Caco-2 (cell line): ENCODE data around the gene RABGAP1L. TPM values are rescaled to one million over a fixed set of nuclear protein-coding genes. Genes with fewer than 3 reads are reported as not detected.

Source experiments
- BruUV-seq: library from RNA; stranded (reverse); fragments of 400-500 nt; replicated peaks from 2 replicates; lab custom pipeline; 2021; lab: Mats Ljungman, UMichigan
- CTCF ChIA-PET: fragments of 300-600 bp; sonication (Branson Sonifier 250); formaldehyde crosslinking; loops from one replicate; lab custom pipeline; 2022; ENCODE audit warnings: antibody characterized with exemption; lab: Charles Lee
- POLR2A ChIA-PET: fragments of 300-600 bp; sonication (Branson Sonifier 250); formaldehyde crosslinking; loops from one replicate; lab custom pipeline; 2022; ENCODE audit warnings: antibody characterized with exemption; lab: Charles Lee
- DNase-seq, 2 experiments: peaks; one replicate each; pipeline versions ENCODE4 v3.0.0 to v3.0.0-alpha.2; 2020 to 2022
- H3K27me3 ChIP-seq: replicated peaks from 2 replicates; pipeline ENCODE4 v1.6.0; 2011; ENCODE audit warnings: low read length; ENCODE audit not compliant: control insufficient read depth, insufficient read depth
- H3K36me3 ChIP-seq: 2 replicates; pipeline ENCODE4 v1.5.1; 2011; ENCODE audit warnings: low read length; ENCODE audit not compliant: control insufficient read depth, insufficient read depth
- H3K4me1 ChIP-seq: fragments of 250-450 bp; sonication (Bioruptor Pico); 2 replicates; pipeline ENCODE4 v1.5.1; 2020; ENCODE audit warnings: mild to moderate bottlenecking
- H3K4me3 ChIP-seq: 2 replicates; pipeline ENCODE4 v1.5.1; 2011; ENCODE audit warnings: low read depth, mild to moderate bottlenecking, control low read depth, low read length
- H3K9me3 ChIP-seq: fragments of 250-450 bp; sonication (Bioruptor Pico); 2 replicates; pipeline ENCODE4 v1.5.1; 2020; ENCODE audit warnings: mild to moderate bottlenecking, moderate library complexity
- H3K27ac Mint-ChIP-seq: one replicate; pipeline ENCODE4 v1.8.0; 2022; ENCODE audit warnings: mixed read lengths; ENCODE audit not compliant: unreplicated experiment
- H3K27me3 Mint-ChIP-seq: one replicate; pipeline ENCODE4 v1.8.0; 2022; ENCODE audit warnings: mixed read lengths; ENCODE audit not compliant: insufficient read depth, unreplicated experiment
- H3K36me3 Mint-ChIP-seq: one replicate; pipeline ENCODE4 v1.8.0; 2022; ENCODE audit warnings: mild to moderate bottlenecking, mixed read lengths; ENCODE audit not compliant: insufficient read depth, unreplicated experiment
- H3K4me1 Mint-ChIP-seq: one replicate; pipeline ENCODE4 v1.8.0; 2022; ENCODE audit warnings: low read depth, mixed read lengths; ENCODE audit not compliant: unreplicated experiment
- H3K4me3 Mint-ChIP-seq: one replicate; pipeline ENCODE4 v1.8.0; 2022; ENCODE audit warnings: mild to moderate bottlenecking, moderate library complexity, mixed read lengths; ENCODE audit not compliant: unreplicated experiment
- H3K9me3 Mint-ChIP-seq: one replicate; pipeline ENCODE4 v1.8.0; 2022; ENCODE audit warnings: mixed read lengths; ENCODE audit not compliant: unreplicated experiment
- intact Hi-C: fragments of 100-400 bp; cut with micrococcal nuclease; formaldehyde crosslinking; loops from one replicate; pipeline ENCODE4 v1.10.0; 2022; ENCODE audit not compliant: unreplicated experiment
- total RNA-seq: library from RNA; stranded (reverse); gene quantifications from 2 replicates; pipeline ENCODE4 v1.2.3, GENCODE V29; 2022
- TF ChIP-seq, protein P1 (sequence below), 2 experiments: fragments of 200-600 bp in 1 of 2; IDR thresholded peaks; 1 replicate in 1 of 2; 2 replicates in 1 of 2; pipeline versions ENCODE4 v1.5.1 to v1.8.0; 2011 to 2022; ENCODE audit warnings: antibody characterized with exemption in 1 of 2, control low read depth in 1 of 2, inconsistent platforms in 1 of 2, low read depth in 1 of 2, low read length in 1 of 2, mild to moderate bottlenecking in 1 of 2, moderate library complexity in 1 of 2; ENCODE audit not compliant: insufficient read depth in 1 of 2, severe bottlenecking in 1 of 2, unreplicated experiment in 1 of 2

The RABGAP1L gene
- total RNA-seq, 1 experiment from 2014 or later: 20.3 TPM

GRCh38 chr1:174999936-175000696 is 840.8 kb downstream of the RABGAP1L start, which contains the start of gene CACYBP:
TSS of gene CACYBP (plus strand) at chr1:174999947. CDS start at chr1:175000181, 234 bp downstream.
- no peaks in the 10 kb centered on the region for H3K36me3 ChIP-seq
- no peaks in the 10 kb centered on the region for H3K9me3 Mint-ChIP-seq
- no peak within 1 kb of the TSS for H3K4me3 Mint-ChIP-seq
- H3K4me1 Mint-ChIP-seq: no peaks in the 10 kb centered on the region
- no peaks in the 10 kb centered on the region for H3K27me3 ChIP-seq
- H3K36me3 Mint-ChIP-seq: peaks cover 8% of the 10 kb centered on the region
- H3K9me3 ChIP-seq: no peaks in the 10 kb centered on the region
- POLR2A ChIA-PET: interaction anchor here (0.5 to 2.8 kb wide), 10 partner anchors 11 to 440 kb away, joined by 3 to 37 read pairs (median 6); partner anchors contain the start of gene MRPS14
- H3K4me3 ChIP-seq: peak within 1 kb of the TSS; percentile 100
- no peak within 1 kb of the TSS for H3K27ac Mint-ChIP-seq
- no peaks in the 10 kb centered on the region for H3K27me3 Mint-ChIP-seq
- peaks cover 9% of the 10 kb centered on the region; the same call in 1 of the 2 replicates for H3K4me1 ChIP-seq
- BruUV-seq: no TSS peak
- CTCF ChIA-PET: interaction anchor here (0.6 to 3.1 kb wide), 7 partner anchors 23 to 230 kb away, joined by 4 to 18 read pairs (median 6); partner anchors contain the start of gene MRPS14
- DNase-seq: peak in 1 of 2 experiments; percentile 37
- intact Hi-C loops: loop anchor here (1.0 to 10.0 kb wide), 4 partner anchors 23 to 975 kb away; partner anchors contain the start of genes MRPS14 and RC3H1
- TF ChIP-seq, protein P1, sequence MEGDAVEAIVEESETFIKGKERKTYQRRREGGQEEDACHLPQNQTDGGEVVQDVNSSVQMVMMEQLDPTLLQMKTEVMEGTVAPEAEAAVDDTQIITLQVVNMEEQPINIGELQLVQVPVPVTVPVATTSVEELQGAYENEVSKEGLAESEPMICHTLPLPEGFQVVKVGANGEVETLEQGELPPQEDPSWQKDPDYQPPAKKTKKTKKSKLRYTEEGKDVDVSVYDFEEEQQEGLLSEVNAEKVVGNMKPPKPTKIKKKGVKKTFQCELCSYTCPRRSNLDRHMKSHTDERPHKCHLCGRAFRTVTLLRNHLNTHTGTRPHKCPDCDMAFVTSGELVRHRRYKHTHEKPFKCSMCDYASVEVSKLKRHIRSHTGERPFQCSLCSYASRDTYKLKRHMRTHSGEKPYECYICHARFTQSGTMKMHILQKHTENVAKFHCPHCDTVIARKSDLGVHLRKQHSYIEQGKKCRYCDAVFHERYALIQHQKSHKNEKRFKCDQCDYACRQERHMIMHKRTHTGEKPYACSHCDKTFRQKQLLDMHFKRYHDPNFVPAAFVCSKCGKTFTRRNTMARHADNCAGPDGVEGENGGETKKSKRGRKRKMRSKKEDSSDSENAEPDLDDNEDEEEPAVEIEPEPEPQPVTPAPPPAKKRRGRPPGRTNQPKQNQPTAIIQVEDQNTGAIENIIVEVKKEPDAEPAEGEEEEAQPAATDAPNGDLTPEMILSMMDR (IDR thresholded peaks at IDR 0.05; ENCODE audit: insufficient read depth in 1 of 2, low read depth in 1 of 2, low read length in 1 of 2, severe bottlenecking in 1 of 2, unreplicated experiment in 1 of 2): no peak

- Mint-ChIP-seq H3K9me3 (no peaks in the 10 kb centered on the region), H3K27me3 (no peaks in the 10 kb centered on the region), H3K4me1 (no peaks in the 10 kb centered on the region), H3K4me3 (no peak overlapping the region), H3K27ac (no peak overlapping the region), H3K36me3 (peaks cover 14% of the 10 kb centered on the region)
- ChIA-PET CTCF (interaction anchor here (1.2 to 3.1 kb wide), 3 partner anchors 23 to 125 kb away, joined by 6 to 18 read pairs (median 7); partner anchors contain the start of gene MRPS14), POLR2A (interaction anchor here (1.8 to 2.8 kb wide), 2 partner anchors 20 to 22 kb away, joined by 6 to 37 read pairs; partner anchors contain the start of gene MRPS14)
- intact Hi-C loops: loop anchor here (10.0 kb wide), 1 partner anchor 976 kb away; the partner anchor contains the start of gene RC3H1
- TF ChIP-seq, protein P1 (IDR thresholded peaks at IDR 0.05; ENCODE audit: insufficient read depth in 1 of 2, low read depth in 1 of 2, low read length in 1 of 2, severe bottlenecking in 1 of 2, unreplicated experiment in 1 of 2): no peak
- no peaks in the 10 kb centered on the region for H3K9me3 ChIP-seq
- H3K36me3 ChIP-seq: no peaks in the 10 kb centered on the region
- no peak for DNase-seq
- H3K4me3 ChIP-seq: peak overlapping the region; percentile 100
- H3K27me3 ChIP-seq: no peaks in the 10 kb centered on the region
- peaks cover 9% of the 10 kb centered on the region; the same call in 1 of the 2 replicates for H3K4me1 ChIP-seq
- BruUV-seq: TSS peak; percentile 46
Measured at GRCh38 chr1:175000697-175001187, 841.4 kb downstream of the RABGAP1L start.

GRCh38 chr1:175002910-175003517 is 843.7 kb downstream of the RABGAP1L start:
- BruUV-seq: no TSS peak
- Mint-ChIP-seq H3K4me1 (no peaks in the 10 kb centered on the region), H3K4me3 (no peak overlapping the region), H3K36me3 (peaks cover 26% of the 10 kb centered on the region), H3K27me3 (no peaks in the 10 kb centered on the region), H3K27ac (no peak overlapping the region), H3K9me3 (no peaks in the 10 kb centered on the region)
- H3K9me3 ChIP-seq: no peaks in the 10 kb centered on the region
- H3K4me3 ChIP-seq: no peak overlapping the region
- H3K4me1 ChIP-seq: peaks cover 6% of the 10 kb centered on the region; the same call in 1 of the 2 replicates
- intact Hi-C loops: loop anchor here (10.0 kb wide), 1 partner anchor 978 kb away; the partner anchor contains the start of gene RC3H1
- CTCF ChIA-PET: no interaction called here
- POLR2A ChIA-PET: no interaction called here
- H3K36me3 ChIP-seq: no peaks in the 10 kb centered on the region; the same call in 1 of the 2 replicates
- TF ChIP-seq, protein P1 (IDR thresholded peaks at IDR 0.05; ENCODE audit: insufficient read depth in 1 of 2, low read depth in 1 of 2, low read length in 1 of 2, severe bottlenecking in 1 of 2, unreplicated experiment in 1 of 2): no peak
- no peak for DNase-seq
- no peaks in the 10 kb centered on the region for H3K27me3 ChIP-seq
